NCI-H510A (cell line): Measurements from ENCODE around the gene TBC1D14.
A peak's percentile ranks its signal among the peaks of the same experiment; 100 is the strongest.
"Not testable (repeated sequence)": the region's sequence is repeated elsewhere in the genome, so short reads cannot be mapped to it uniquely, and the experiment has no call there.

Source experiments
- DNase-seq: peaks from one replicate; lab custom pipeline; 2025; lab: John Stamatoyannopoulos, UW

The TBC1D14 gene

DNA sequence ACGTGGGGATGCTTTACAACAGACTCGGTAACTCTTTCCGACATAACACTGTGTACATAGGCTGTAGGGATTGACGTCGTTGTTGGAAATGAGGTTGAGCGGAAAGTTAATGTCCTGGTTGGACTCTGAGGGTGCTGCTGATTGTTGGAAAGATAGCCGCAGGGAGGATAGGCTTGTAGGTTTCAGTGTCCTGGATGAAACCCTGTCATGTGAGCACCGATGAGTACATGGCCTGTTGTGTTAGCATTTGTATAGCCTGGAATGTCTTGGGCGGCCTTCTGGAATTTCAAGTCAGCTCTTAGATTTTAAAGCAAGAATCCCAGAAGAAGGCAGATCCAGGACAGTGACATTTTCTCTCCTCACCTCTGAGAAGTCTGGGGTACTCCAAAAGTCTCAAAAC, 63.3 kb downstream of the TBC1D14 start:
- no peak for DNase-seq

DNA sequence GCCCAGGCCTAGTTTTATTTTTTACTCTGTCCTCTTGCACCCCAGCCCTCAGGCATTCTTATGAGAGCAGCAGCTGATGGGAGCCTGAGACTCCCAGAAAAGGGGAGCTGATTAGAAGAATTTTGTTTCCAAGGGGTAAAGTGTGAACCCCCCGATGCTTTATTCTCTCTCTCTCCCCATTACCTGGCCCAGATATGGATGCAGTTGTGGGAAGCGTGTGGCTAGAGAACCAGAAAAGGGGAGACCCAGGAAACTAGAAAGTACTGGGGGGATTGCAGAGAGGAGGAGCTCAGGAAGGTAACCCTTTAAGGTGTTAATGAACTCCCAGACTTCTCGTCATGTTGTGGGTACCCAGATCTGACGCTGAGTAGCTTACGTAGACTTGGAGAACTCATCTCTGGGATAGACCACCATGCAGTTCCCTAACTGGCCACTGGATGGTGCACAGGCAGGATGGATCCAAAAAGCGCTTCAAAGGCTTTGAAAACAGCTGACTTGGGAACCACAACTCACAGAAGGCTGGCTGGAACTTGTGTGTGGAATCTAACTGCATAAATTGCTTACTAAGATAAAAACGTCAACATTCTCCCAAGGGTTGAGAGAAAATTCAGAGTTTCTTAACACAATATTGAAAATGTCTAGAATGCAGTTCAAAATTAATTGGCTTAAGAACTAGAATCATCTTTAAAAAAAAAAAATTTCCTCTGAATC, 64.7 kb downstream of the TBC1D14 start:
- no peak for DNase-seq

DNA sequence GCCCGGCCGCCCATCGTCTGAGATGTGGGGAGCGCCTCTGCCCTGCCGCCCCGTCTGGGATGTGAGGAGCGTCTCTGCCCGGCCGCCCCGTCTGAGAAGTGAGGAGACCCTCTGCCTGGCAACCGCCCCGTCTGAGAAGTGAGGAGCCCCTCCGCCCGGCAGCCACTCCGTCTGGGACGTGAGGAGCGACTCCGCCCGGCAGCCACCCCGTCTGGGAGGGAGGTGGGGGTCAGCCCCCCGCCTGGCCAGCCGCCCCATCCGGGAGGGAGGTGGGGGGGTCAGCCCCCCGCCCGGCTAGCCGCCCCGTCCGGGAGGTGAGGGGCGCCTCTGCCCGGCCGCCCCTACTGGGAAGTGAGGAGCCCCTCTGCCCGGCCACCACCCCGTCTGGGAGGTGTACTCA, 68.2 kb downstream of the TBC1D14 start:
- not testable (repeated sequence) for DNase-seq

DNA sequence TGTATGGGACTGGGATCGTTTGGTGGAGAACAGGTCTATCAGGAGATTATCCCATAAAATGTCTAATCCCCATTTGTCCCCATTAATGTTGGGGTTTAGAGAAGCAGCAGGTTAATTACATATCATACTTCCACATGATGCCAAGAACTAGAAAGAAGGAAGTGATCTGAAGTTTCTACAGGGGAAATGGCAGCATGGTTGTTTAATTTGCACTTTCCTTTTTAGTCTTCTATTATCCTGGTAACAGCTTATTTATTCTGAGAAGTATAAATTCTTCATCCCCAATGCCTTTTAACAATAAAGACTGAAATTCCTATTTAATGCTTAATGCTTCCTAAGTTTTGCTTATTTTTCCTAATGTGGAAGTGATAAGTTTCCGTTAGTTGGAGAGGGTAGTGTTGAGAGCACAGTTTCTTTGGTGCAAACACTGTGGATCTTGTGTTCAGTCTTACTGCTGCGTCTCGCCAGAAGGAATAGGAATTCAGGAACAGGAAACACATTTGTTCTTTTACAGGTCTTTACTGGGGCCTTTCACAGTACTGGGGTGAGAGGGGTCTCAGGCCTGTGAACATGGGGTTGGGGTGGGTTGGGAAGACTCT, 74.0 kb downstream of the TBC1D14 start:
- DNase-seq = no peak

DNA sequence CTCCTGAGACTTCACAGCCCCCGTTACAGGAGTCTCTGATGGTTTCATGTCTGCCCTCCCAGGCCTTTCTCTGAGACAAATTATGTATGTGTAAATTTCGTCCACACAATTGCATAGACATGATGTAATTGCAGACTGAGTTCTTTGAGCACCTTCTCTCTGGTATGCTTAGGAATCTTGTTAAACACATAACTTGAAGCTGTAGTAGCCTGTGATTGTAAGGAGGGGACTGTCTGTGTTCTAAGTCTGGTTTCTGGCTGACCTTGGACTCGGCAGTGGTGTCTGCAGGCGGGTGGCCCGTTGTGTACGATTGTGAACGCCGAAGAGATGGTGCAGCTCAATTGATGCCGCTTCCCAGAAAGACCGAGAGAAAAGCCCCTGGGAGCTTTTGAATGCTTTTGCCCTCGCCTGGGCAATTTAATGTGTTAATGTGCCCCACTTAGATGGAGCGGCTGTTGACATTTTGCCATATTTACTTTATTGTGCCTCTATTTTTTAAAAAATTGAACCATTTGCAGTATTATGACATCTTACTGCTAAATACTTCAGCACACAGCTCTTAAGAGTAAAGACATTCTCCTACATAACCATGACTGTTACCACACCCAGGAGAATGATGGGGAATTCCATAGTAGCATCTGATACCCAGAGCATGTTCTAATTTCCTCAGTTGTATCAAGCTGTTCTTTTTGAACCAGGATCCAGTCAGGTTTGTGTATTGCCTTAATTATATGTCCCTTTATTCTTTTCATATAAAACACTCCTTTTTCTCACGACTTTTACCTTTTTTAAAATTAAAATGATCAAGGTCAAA, 75.2 kb downstream of the TBC1D14 start:
- no peak for DNase-seq

DNA sequence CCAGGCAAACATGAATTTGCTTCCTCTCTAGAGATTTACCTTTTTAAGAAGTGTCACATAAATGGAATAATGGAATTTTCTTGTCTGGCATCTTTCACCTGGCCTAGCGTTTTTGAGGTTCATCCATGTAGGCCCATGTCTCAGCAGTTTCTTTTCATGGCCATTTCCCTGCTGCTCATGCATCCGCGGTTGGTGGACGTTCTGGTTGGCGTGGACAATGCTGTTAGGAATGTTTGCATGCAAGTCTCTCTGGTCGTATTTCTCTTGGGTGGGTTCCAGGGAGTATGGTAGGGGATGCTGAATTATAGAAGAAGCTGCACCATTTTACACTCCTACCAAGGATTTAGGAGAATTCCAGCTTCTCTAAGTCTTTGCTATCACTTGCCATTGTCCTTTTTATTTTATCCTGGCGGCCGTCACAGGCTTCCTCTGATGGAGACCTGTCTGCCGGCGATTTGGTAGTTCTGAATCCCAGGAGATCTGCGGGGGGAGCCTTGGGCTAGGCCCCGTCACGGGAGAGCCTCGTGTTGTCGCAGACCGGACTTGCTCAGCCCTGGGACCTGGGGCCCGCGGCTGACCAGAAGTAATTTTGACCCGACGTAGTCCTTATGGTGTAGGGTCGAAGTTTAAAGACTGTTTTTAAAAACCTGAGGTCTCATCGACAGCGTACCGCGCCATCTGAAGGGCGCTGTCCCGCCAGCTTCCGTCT, 76.6 kb downstream of the TBC1D14 start:
- DNase-seq = no peak

DNA sequence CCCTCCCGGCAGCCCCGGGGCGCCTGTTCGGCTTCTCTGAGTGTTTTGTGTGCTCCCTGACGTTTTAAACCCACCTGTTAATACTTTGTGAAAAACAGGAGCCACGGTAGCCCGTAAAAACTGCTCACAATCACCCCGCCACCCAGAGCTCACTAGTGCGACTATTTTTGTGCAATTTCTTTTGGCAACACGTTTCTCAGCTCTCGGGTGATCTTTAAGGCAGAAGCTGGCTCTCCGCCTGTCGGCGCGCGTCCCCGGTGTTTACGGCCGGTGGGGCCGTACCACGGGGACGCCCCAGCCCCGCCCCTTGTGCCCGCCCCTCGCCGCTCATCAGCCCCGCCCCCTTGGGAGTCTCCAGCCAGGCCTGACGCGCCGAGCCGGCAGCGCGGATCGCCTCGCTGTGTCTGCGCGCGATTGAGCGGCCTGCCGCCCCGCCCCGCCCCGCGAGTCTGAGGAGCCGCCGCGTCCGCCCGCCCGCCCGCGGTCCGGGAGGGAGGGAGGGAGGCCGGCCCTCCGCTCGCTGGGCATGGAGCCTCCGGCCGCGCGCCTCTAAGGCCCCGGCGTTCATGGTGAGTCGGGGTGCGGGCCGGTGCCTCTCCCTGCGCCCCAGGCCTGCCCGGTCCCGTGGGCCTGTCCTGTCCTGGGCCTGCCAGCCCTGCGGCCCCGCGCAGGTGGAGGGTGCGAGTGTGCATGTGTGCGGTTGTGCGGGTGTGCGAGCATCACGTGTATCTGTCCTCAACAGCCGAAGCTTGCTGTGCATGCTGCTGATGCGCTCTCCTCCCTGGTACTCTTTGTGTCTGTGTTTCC, 77.4 kb downstream of the TBC1D14 start:
- peak; percentile 75 for DNase-seq

DNA sequence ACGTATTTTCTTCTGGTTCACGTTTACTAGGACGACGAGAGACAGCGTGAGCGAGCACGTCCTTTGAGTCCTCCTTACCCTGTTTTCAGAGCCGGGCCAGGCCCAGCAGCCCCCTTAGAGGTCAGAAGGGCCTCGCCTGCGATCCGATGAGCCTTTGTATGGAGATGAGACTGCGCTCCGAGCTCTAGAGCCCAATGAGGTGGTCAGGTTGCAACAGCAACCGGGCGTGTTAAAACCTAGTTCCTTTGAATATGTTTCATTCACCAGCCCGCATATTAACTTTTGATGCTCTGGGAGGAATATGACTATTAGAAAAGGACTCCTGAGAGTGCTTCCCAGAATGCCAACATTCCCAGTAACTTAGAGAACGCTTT, 77.9 kb downstream of the TBC1D14 start:
- DNase-seq = no peak

DNA sequence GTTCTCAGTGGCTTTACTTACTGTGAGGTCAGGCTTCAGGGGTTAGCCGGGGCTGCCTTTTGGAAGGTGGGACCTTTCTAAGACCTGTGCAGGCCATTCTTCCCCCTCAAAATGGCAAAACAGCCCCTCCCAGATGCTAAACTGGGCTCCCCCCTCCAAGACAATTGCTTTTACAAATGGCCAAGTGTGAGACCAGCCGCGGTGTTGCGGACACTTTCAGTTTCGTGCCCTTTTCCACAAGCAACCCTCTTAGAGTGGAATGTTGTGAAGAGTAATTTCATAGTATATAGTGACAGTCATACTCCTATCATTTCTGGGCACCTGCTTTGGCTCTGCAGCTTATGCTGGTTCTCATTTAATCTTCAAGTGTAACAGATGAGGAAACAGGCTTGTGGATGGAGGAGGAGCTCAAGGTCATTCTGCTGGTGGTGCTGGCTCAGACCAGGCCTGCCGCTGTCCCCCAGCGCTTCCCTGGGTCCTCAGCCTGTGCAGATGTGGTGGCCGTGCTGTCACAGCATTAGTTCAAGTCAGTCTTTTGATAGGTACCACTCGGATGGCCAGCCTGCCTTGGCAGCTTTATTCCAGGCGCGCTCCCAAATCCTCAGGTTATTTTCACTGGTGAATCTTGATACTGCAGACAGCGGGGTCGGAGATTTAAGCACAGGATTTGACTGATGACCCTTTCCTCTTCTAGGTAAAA, 78.5 kb downstream of the TBC1D14 start:
- DNase-seq = no peak

DNA sequence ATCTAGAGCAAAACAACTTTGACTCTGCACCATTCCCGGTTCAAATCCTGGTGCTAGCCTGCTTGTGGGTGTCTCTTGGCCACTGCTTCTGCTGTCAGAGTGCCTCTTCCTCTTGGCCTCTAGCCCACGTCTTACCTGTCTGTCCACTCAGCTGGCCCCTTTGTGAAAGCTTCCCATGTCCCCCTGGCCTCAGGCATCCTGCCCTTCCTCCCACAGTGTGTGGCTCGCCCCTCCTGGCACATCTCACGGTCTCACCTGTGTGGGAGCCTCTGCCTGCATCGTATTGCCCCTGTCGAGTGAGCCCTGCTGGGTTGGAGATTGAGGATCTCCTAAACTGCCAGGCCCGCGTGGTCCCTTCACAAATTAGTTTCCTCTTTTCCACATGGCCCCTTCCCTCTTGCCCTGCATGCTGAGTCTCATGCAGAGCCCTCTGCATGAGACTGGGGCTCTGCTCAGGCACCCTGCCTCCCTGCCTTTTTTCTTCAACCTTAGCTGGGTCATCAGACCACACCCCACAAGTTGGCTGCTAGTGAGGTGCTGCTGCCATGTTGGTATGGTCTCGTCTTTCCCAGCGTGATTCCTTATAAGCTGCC, 79.8 kb downstream of the TBC1D14 start:
- DNase-seq = no peak

DNA sequence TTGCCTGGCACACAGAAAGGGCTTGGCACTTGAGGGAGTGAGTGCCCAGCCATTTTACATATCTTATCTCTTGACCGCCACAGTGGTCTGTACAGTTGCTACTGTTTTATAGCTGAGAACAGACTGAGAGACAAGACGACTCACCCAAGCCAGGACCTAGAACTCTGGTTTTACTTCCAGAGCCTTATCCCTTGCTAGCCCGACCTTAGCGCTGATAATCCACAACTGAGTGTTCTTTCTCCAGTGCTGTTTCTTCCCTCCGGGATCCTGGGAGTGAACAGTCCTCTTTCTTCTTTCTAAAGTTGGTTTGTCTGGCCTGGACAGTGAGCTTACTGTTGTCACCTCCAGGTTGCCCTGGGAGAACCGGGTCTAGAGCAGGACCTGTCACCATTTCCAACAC, 81.0 kb downstream of the TBC1D14 start:
- DNase-seq = no peak

DNA sequence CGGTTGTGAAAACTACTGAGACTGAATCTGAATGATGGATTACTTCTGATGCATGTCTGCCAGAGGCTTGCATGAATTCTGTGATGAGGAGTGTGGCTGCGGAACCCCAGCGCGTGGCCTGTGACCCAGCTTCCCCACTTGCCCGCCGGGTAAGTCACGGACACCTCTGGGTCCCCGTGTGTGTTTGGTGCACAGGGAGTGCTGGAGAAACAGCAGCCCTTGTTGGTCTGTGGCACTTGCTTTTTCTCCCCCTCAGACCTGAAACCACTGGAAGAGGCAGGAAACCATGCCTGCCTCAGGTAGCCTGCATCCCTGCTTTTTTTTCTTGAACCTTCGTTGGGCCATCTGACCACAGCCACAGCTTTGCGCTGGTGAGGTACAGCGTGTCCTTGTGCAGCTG, 81.6 kb downstream of the TBC1D14 start:
- no peak for DNase-seq

DNA sequence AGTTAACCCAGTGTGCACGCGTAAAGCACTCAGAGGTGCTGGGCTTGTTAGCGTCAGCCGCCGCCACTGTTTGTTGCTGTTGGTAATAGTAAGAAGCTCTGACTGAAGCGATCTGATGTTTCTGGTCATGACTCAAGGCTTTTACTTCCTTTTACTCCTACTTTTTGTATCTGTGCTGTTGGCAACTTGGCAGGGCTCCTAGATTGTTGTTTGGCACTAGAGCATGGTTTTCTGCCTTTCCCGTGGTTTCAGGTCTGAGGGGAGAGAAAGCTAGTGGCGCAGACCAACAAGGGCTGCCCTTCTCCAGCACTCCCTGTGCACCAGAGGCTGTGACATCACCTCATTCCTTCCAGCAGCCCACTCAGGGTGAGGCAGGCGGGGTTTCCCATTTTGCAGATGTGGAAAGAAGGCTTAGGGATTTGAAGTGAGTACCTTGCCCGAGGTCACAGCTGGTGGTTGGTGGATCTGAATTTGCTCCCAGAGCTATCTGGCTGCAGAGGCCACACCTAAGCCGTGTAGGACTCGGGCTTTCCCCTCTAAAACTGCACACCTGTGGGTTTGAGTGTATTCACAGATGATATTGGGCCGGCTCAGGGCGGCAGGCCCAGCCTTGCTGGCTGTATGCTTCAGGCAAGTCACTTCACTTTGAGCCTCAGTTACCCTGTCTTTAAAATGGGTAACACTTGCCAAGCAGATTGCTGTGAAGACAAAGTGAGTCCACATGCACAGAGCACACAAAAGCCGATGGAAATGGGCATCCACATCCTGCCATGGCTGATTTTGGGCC, 82.3 kb downstream of the TBC1D14 start:
- no peak for DNase-seq

DNA sequence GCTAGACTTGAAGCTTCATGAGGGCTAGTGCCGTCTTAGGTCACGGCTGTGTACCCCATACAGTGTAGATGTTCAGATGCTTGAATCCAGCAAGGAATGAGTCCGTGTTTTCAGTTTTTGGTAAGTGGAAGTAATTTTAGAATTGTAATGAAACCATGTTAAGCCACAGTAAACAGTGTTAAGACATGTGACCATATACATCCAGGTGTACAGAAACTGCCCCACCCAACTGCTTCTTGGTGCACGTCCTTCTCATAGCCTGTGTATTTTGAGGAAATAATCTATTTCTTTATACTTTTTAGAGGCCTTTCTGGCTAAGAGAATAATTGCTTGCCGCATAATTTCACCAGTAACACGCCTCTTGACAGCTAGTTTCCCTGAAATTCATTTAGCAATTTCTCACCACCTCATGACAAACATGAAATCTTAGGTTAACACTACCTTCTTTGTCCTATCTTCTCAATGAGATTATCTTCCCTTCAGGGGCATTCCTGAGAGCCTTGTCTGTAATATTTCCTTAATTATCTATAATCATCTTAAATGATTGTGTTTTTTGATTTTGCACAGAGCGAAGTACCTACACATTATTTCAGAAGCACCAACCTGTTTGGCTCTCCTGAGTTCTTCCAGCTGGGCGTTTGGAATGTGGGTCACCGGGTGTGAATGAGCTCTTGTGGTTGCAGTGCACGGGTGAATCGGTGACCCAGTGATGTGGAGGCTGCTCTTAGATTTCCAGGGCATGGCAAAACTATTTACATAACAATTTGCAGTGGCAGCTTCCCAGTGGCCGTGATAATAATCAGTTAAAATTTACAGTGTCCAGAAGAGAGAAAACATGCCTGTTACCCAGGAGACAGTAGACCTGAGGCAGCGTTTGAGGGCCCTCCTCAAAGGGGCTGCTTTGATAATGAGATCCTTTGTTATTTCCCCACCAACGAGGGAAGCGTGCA, 83.4 kb downstream of the TBC1D14 start:
- DNase-seq = no peak

DNA sequence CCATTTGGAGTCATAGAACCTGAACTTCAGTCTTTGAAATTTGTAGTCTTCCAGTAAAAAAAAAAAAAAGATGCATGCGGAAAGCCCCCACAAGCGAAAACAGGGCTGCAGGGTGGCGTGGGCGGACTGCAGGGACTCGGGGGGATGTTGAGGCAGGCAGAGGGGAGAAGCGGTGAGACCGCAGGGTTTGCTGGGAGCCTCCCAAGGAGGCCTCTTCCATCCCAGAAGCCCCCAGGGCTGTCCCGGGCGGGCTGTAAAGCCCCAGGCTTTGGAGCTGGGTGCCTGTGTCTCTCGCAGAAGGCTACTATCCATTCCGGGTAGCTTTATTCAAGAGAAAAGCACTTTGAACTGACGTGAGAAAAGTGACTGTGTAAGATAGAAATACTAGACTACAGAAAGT, 86.9 kb downstream of the TBC1D14 start:
- DNase-seq = no peak

DNA sequence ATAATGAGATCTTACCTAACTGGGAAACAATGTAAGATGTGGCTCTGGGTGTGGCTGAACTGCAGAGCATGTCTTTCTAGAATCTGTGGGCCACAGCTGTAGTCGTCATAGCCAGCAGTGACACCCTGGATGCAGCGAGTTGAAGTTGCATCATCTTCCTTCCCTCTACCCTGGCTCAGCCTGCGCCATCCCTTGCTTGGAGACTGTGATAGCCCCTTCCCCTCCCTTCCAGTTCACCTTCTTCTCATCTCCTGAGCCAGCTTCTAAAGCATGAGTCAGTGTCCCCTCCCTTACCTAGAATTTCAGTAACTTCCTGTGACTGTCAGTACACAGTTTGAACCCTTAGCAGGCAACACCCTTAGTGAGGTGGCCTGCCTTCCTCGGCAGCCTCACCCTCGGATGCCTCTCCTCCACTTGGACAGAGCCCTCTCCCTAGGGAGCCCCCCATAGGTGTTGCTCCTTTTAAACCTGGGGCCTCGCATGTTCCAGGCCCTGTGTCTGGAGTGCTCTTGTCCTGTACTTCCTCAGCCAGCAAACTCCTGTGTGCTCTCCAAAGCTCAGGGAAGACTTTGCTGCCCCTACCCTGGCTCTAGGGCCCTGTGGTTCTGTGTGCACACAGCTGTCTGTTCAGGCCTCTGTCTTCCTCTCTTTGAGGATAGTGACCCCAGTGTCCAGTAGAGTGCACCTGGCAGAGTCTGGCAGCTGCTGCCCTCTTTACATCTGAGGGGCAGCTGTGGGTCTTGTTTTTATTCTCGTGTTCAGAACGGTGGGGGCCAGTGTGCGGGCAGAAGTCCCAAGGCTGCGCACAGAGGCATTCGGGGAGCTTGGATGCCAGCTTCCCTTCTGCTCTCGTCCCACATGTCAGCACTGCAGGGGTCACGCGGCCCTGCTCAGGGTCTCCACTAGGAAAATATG, 89.8 kb downstream of the TBC1D14 start:
- no peak for DNase-seq

DNA sequence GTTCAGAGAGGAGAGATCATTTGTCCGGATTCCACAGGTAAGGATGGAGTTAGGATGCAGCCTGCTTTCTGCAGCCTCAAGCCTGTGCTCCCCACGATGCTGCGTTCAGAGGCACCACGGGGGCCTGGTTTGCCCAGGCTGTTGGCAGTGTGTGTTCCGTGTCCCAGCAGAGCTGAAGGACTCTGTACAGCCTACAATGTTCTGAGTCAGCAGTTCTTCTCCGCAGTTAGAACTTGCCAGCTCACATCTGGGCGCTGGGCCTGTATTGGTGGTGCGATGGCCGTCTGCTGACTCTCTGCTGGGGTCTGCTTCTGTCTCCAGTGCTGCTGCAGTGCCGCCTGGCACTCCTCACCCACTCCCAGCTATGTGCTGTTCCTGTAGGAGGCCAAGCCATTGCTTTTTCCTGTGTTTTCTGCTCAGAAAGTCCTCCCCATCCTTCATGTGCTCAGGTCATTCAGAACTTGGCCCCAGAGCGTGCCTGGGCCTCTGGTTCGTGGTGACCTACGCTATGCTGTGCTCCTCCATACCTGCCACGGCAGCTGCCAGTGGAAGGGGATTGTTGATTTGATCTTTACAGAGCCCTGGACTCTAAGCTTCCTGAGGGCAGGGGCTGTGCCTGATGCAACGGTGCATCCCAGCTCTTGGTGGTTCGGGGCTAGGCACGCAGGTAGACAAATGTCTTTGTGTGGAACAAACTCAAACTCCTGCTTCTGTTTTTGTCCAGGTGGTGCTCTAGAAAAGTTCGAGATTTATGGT, 91.0 kb downstream of the TBC1D14 start:
- DNase-seq = no peak
